AG04450 (cell line): Measurements from ENCODE around the gene RALGPS1. TPM values are rescaled to one million over a fixed set of nuclear protein-coding genes. Genes with fewer than 3 reads are reported as not detected.

Experiments
- CTCF ChIA-PET: fragments of 300-600, 350-600 bp; formaldehyde crosslinking; extraction: SDS; loops from one replicate; lab custom pipeline; 2022; ENCODE audit warnings: antibody characterized with exemption, inconsistent platforms; lab: Charles Lee
- POLR2A ChIA-PET: fragments of 350-600 bp; formaldehyde crosslinking; extraction: SDS; loops from one replicate; lab custom pipeline; 2021; ENCODE audit warnings: antibody characterized with exemption, inconsistent platforms; lab: Yijun Ruan, JAX
- DNase-seq: peaks from one replicate; pipeline ENCODE4 v3.0.0-alpha.2; 2011; ENCODE audit warnings: low read depth, low spot score
- H3K27ac ChIP-seq: one replicate; pipeline ENCODE4 v1.5.1; 2012; ENCODE audit warnings: low read depth, low read length, control low read depth
- H3K27me3 ChIP-seq: one replicate; pipeline ENCODE4 v1.6.0; 2012; ENCODE audit warnings: low read length; ENCODE audit not compliant: control insufficient read depth, insufficient read depth
- H3K4me3 ChIP-seq: 2 replicates; pipeline ENCODE4 v1.5.1; 2011; ENCODE audit warnings: mild to moderate bottlenecking, low read depth, low read length, control low read depth
- H3K9me3 ChIP-seq: 2 replicates; pipeline ENCODE4 v1.5.1; 2012; ENCODE audit warnings: low read length; ENCODE audit not compliant: control insufficient read depth, insufficient read depth
- polyA plus RNA-seq: library from polyadenylated mRNA; depleted of rRNA; stranded (reverse); fragments of >200 nt; gene quantifications from 2 replicates; pipeline ENCODE4 v1.2.3, GENCODE V29; 2011
- TF ChIP-seq, protein P1 (sequence below): IDR thresholded peaks from 2 replicates; pipeline ENCODE4 v1.5.1; 2011; ENCODE audit warnings: low read depth, low read length, control low read depth, inconsistent platforms

Gene RALGPS1
- polyA plus RNA-seq, 1 experiment, result 4.6 TPM

DNA sequence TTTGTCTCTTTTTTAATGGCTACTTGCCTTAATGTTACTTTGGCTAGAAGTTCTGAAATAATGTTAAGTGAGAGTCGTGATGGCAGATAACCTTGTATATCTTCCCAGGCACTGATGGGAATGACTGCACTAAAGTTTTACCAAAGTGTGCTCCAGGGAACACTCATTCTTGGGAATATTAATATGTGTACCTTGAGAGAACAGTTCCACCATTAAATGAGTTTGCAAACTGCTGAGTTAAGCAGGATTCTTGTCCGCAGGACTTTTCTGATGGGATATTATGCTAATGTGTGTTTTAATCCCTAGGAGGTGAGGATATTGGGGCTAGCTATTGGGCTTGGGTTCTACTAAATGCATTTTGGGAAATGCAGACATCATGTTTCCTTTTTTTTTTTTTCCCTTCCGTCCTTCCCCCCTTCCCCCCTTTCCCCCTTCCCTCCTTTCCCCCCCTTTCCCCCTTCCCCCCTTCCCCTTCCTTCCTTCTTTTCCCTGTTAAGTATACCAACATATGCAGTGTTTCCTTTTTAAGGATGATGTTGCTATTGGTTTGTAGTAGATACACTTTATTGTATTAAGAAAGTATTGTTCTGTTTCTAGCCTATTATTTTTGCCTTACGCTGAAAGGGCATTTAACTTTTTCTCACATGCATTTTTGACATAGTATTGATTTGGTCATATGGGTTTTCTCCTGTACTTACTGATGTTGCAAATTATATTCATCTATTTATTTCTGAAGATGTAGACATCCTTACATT is 38.6 kb upstream of the RALGPS1 start:
- Histone ChIP-seq H3K27me3 (no peaks in the 10 kb centered on the region), H3K4me3 (no peak overlapping the region), H3K9me3 (no peaks in the 10 kb centered on the region), H3K27ac (no peak overlapping the region)
- POLR2A ChIA-PET, result no interaction called here
- CTCF ChIA-PET, result no interaction called here
- TF ChIP-seq, protein P1, sequence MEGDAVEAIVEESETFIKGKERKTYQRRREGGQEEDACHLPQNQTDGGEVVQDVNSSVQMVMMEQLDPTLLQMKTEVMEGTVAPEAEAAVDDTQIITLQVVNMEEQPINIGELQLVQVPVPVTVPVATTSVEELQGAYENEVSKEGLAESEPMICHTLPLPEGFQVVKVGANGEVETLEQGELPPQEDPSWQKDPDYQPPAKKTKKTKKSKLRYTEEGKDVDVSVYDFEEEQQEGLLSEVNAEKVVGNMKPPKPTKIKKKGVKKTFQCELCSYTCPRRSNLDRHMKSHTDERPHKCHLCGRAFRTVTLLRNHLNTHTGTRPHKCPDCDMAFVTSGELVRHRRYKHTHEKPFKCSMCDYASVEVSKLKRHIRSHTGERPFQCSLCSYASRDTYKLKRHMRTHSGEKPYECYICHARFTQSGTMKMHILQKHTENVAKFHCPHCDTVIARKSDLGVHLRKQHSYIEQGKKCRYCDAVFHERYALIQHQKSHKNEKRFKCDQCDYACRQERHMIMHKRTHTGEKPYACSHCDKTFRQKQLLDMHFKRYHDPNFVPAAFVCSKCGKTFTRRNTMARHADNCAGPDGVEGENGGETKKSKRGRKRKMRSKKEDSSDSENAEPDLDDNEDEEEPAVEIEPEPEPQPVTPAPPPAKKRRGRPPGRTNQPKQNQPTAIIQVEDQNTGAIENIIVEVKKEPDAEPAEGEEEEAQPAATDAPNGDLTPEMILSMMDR, result no peak
- no peak for DNase-seq

DNA sequence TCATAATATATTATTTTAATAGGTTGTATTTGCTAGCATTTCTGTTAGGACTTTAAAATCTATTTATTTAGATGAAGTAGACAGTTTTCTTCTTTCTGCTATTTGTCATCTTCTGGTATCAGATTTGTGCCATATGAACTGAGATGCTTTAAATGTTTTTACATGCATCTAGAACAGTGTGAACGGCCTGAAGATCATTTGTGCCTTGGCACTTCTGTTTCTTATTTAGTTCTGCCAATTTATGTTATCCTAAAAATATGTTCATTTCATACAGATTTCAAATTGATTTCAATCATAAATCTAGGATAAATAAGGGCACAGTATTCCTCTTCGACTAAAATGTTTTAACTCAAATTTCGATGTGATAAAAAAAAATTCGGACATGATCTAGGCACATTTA is 38.1 kb upstream of the RALGPS1 start:
- no peaks in the 10 kb centered on the region for H3K27me3 ChIP-seq
- no peaks in the 10 kb centered on the region for H3K9me3 ChIP-seq
- no peak overlapping the region for H3K27ac ChIP-seq
- DNase-seq, result no peak
- TF ChIP-seq, protein P1, result no peak
- ChIA-PET POLR2A (no interaction called here), CTCF (no interaction called here)
- no peak overlapping the region for H3K4me3 ChIP-seq

DNA sequence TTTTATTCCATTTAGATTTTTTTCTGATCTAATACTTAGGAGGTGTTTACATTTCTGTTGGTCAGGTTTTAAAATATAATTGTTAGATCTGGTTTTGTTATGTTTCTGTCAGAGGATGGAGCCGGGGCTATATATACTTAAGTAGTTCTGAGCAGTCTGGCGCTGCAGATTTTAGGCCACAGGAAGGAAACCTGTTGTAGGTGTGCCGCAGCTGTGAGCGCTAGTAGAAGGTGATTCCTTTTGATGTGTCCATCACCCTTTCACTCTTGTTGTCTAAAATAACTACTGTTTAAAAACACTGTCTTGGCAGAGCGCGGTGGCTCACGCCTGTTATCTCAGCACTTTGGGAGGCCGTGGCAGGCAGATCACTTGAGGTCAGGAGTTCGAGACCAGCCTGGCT is 37.2 kb upstream of the RALGPS1 start:
- H3K9me3 ChIP-seq, result no peaks in the 10 kb centered on the region
- CTCF ChIA-PET, result no interaction called here
- POLR2A ChIA-PET, result no interaction called here
- H3K27me3 ChIP-seq, result no peaks in the 10 kb centered on the region
- H3K27ac ChIP-seq, result no peak overlapping the region
- no peak overlapping the region for H3K4me3 ChIP-seq
- DNase-seq, result no peak
- TF ChIP-seq, protein P1, result no peak

DNA sequence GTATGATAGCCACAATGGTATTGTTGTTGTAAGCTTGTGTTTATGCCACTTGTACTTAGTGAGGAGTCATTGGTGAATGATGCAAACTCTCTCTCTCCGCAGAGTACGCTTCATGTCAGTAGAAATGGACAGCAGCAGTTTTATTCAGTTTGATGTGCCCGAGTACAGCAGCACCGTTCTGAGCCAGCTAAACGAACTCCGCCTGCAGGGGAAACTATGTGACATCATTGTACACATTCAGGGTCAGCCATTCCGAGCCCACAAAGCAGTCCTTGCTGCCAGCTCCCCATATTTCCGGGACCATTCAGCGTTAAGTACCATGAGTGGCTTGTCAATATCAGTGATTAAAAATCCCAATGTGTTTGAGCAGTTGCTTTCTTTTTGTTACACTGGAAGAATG is 35.3 kb upstream of the RALGPS1 start:
- CTCF ChIA-PET, result no interaction called here
- POLR2A ChIA-PET, result no interaction called here

More for the DNA sequence above, 35.3 kb upstream of the RALGPS1 start:
- DNase-seq, result no peak
- Histone ChIP-seq H3K9me3 (no peaks in the 10 kb centered on the region), H3K27me3 (no peaks in the 10 kb centered on the region), H3K4me3 (no peak overlapping the region), H3K27ac (no peak overlapping the region)
- TF ChIP-seq, protein P1, result no peak
